ENCODE data around the gene XXYLT1.
A peak's percentile ranks its signal among the peaks of the same experiment; 100 is the strongest.
"Not testable (repeated sequence)": the region's sequence is repeated elsewhere in the genome, so short reads cannot be mapped to it uniquely, and the experiment has no call there.

XXYLT1 gene

DNA sequence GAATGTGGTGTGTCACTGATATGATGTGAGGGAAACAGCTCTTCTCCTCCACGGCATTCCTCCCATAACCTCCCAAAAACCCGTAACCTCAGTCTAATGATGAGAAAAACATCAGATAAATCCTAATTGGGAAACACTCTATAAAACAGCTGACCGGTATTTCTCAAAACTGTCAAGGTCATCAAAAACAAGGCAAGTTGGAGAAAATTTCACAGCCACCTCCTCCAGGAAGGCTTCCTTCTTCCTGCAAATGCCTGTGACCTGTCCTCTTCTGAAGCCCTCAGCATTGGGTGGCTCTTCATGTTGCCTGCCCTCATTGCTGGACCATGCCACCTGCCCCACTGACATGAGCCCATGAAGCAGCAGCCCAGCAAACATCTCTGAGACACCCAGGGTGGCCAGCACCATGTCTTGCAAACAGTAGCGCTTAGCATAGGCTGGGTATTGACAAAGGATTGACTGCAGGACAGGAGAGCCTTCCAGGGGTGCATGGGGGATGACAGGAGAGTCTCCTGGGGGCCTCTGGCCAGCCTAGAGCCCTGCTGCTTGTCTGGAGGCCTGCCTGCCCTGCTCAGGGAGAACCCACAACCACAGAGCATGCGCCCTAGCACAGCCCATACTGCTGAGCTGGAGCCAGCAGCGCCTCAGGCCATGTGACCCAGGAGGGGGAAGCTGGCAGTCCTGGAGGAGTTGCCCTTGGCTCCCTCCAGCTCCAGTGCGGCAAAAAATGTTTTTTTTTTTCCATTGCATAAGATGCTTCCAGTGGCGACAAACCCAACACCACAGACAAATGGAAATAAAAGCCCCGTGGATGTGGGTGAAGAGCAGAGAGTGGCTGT lies 49.7 kb downstream of the XXYLT1 start:
- TF ChIP-seq OSR1 (CRISPR knock-in tag; IDR thresholded peaks at IDR 0.05) = no peak
- TF ChIP-seq, protein P1, sequence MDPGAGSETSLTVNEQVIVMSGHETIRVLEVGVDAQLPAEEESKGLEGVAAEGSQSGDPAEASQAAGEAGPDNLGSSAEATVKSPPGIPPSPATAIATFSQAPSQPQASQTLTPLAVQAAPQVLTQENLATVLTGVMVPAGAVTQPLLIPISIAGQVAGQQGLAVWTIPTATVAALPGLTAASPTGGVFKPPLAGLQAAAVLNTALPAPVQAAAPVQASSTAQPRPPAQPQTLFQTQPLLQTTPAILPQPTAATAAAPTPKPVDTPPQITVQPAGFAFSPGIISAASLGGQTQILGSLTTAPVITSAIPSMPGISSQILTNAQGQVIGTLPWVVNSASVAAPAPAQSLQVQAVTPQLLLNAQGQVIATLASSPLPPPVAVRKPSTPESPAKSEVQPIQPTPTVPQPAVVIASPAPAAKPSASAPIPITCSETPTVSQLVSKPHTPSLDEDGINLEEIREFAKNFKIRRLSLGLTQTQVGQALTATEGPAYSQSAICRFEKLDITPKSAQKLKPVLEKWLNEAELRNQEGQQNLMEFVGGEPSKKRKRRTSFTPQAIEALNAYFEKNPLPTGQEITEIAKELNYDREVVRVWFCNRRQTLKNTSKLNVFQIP (CRISPR knock-in tag; IDR thresholded peaks at IDR 0.05; ENCODE audit: borderline replicate concordance, low read depth) = no peak
- no peak for TF ChIP-seq PPARA (CRISPR knock-in tag; IDR thresholded peaks at IDR 0.05; ENCODE audit: borderline replicate concordance)
- TF ChIP-seq ZFP30 (CRISPR knock-in tag; IDR thresholded peaks at IDR 0.05) = no peak
- no peak for TF ChIP-seq RARB (CRISPR knock-in tag; IDR thresholded peaks at IDR 0.05)
- TF ChIP-seq GLIS3 (CRISPR knock-in tag; IDR thresholded peaks at IDR 0.05) = no peak
- TF ChIP-seq ZC3H10 (CRISPR knock-in tag; IDR thresholded peaks at IDR 0.05) = no peak
- no peak for TF ChIP-seq SNAI2 (CRISPR knock-in tag; IDR thresholded peaks at IDR 0.05)
- ATAC-seq = peak; percentile 33; the same call in 1 of the 3 replicates

GRCh38 chr3:195219351-195220230 lies 51.4 kb downstream of the XXYLT1 start:
- no peak for TF ChIP-seq CSDC2 (CRISPR knock-in tag; IDR thresholded peaks at IDR 0.05)
- no peak for TF ChIP-seq PPARA (CRISPR knock-in tag; IDR thresholded peaks at IDR 0.05; ENCODE audit: borderline replicate concordance)
- no peak for TF ChIP-seq ZC3H10 (CRISPR knock-in tag; IDR thresholded peaks at IDR 0.05)
- TF ChIP-seq, protein P2, sequence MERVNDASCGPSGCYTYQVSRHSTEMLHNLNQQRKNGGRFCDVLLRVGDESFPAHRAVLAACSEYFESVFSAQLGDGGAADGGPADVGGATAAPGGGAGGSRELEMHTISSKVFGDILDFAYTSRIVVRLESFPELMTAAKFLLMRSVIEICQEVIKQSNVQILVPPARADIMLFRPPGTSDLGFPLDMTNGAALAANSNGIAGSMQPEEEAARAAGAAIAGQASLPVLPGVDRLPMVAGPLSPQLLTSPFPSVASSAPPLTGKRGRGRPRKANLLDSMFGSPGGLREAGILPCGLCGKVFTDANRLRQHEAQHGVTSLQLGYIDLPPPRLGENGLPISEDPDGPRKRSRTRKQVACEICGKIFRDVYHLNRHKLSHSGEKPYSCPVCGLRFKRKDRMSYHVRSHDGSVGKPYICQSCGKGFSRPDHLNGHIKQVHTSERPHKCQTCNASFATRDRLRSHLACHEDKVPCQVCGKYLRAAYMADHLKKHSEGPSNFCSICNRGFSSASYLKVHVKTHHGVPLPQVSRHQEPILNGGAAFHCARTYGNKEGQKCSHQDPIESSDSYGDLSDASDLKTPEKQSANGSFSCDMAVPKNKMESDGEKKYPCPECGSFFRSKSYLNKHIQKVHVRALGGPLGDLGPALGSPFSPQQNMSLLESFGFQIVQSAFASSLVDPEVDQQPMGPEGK (CRISPR knock-in tag; IDR thresholded peaks at IDR 0.05; ENCODE audit: borderline replicate concordance) = no peak
- TF ChIP-seq CREB5 (CRISPR knock-in tag; IDR thresholded peaks at IDR 0.05; ENCODE audit: low read depth) = no peak
- no peak for TF ChIP-seq ISL1 (CRISPR knock-in tag; IDR thresholded peaks at IDR 0.05)
- TF ChIP-seq GLIS3 (CRISPR knock-in tag; IDR thresholded peaks at IDR 0.05) = no peak
- no peak for TF ChIP-seq ZFP3 (CRISPR knock-in tag; IDR thresholded peaks at IDR 0.05)
- ATAC-seq = no peak

DNA sequence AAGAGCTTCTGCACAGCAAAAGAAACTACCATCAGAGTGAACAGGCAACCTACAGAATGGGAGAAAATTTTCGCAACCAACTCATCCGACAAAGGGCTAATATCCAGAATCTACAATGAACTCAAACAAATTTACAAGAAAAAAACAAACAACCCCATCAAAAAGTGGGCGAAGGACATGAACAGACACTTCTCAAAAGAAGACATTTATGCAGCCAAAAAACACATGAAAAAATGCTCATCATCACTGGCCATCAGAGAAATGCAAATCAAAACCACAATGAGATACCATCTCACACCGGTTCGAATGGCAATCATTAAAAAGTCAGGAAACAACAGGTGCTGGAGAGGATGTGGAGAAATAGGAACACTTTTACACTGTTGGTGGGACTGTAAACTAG lies 52.6 kb downstream of the XXYLT1 start:
- ATAC-seq = not testable (repeated sequence)

- not testable (repeated sequence) for ATAC-seq
Measured at GRCh38 chr3:195215576-195215975, 55.4 kb downstream of the XXYLT1 start.

DNA sequence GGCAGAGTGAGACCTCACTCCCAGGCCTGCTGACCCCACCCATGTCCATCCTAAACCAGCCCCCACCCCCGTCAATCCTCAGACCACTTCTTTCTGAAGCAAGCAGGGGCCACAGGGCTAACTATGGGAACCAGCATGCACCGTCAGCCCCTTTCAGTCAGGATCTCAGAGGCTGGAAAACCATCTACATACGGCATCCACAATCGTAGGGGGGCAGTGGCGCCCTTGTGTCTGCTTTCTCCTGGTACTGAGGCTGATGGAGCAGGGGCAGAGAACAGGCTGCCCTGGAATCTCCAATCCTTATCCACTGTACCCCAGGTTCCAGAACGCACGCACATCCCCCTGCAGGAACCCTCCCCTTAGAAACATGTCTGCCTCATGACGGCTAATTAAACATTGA lies 56.6 kb downstream of the XXYLT1 start:
- no peak for TF ChIP-seq ZNF565 (CRISPR knock-in tag; conservative IDR thresholded peaks at IDR 0.05; ENCODE audit: low read depth)
- TF ChIP-seq, protein P2 (CRISPR knock-in tag; IDR thresholded peaks at IDR 0.05; ENCODE audit: borderline replicate concordance) = no peak
- ATAC-seq = no peak

DNA sequence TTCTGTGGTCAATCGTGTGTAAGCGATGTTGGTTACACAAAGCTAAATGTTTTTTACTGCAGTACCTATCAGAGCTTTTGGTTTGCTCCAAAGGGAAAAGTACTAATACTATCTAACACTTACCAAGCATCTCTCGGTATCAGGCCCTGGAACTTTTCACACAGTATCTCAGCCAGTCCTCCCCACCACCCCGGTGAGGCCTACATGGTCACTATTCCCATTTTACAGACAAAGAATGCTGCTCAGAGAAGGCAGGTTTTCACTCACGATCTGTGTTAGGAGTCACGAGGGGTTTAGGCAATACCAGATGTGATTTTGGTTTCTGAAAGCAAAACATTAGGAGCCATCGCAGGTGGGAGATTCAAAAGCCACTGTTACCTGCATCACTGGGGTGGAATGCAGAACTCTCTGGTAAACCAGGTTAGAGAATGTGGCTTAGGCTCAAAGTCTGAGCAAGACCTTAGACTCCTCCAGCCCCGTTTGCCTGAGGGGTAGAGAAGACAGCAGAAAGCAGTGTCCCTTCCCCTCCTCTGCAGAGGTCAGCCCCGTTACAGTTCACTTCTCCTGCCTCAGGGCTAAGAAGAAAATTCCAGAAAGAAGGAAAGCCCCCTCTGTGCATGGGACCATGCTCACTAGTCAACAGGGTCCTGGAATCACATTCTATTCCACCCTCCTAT lies 57.2 kb downstream of the XXYLT1 start:
- ATAC-seq = no peak
- TF ChIP-seq, protein P3, sequence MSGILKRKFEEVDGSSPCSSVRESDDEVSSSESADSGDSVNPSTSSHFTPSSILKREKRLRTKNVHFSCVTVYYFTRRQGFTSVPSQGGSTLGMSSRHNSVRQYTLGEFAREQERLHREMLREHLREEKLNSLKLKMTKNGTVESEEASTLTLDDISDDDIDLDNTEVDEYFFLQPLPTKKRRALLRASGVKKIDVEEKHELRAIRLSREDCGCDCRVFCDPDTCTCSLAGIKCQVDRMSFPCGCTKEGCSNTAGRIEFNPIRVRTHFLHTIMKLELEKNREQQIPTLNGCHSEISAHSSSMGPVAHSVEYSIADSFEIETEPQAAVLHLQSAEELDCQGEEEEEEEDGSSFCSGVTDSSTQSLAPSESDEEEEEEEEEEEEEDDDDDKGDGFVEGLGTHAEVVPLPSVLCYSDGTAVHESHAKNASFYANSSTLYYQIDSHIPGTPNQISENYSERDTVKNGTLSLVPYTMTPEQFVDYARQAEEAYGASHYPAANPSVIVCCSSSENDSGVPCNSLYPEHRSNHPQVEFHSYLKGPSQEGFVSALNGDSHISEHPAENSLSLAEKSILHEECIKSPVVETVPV (CRISPR knock-in tag; IDR thresholded peaks at IDR 0.05) = no peak
- TF ChIP-seq ARNTL (CRISPR knock-in tag; IDR thresholded peaks at IDR 0.05; ENCODE audit: borderline replicate concordance, low read depth) = no peak
- TF ChIP-seq ZFP3 (CRISPR knock-in tag; IDR thresholded peaks at IDR 0.05) = no peak
- TF ChIP-seq CSDC2 (CRISPR knock-in tag; IDR thresholded peaks at IDR 0.05) = no peak
- TF ChIP-seq ZNF8 (CRISPR knock-in tag; IDR thresholded peaks at IDR 0.05) = no peak
- TF ChIP-seq RARB (CRISPR knock-in tag; IDR thresholded peaks at IDR 0.05) = no peak
- TF ChIP-seq ZFP30 (CRISPR knock-in tag; IDR thresholded peaks at IDR 0.05) = no peak
- no peak for TF ChIP-seq CREB5 (CRISPR knock-in tag; IDR thresholded peaks at IDR 0.05; ENCODE audit: low read depth)
- no peak for TF ChIP-seq PPARA (CRISPR knock-in tag; IDR thresholded peaks at IDR 0.05; ENCODE audit: borderline replicate concordance)
